PC-3 (cell line): Measurements from ENCODE around the gene FOXR1.

Experiments used
- EZH2 ChIP-seq: fragments of 300-600 bp; sonication (generic); IDR thresholded peaks from one replicate; pipeline ENCODE4 v1.6.1; 2017; ENCODE audit warnings: antibody characterized with exemption, mild to moderate bottlenecking, low read length; ENCODE audit not compliant: unreplicated experiment
- TF ChIP-seq, protein P1 (sequence below): fragments of 300-600 bp; sonication (generic); conservative IDR thresholded peaks from 2 replicates; pipeline ENCODE4 v1.5.1; 2017; ENCODE audit warnings: antibody characterized with exemption, low read depth, mild to moderate bottlenecking, low read length

DNA sequence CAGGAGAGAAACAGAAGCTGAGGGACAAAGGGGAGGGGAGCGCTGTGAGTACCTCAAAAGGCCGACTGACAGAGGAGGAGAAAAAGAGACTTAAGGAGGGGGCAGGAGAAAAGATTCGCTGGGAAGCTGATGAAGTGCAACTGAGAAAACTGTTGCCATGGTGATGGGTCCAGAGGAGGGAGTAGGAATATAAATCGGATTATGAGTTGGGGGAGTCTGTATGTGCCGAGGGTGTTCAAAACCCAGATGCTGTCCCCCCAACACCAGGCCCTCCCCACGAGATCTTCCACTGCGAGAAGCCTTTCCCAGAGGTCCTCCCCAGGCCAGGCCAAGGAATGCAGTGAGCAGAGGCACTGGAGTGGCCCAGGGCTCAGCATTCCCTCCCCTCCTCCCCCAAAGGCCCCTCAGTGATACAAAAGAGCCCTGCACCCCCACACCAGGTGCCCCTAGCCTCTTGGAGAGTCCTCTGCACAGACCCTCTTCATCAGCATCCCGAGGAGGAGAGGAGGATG lies 32.1 kb upstream of the FOXR1 start:
- TF ChIP-seq EZH2: no peak
- TF ChIP-seq, protein P1, sequence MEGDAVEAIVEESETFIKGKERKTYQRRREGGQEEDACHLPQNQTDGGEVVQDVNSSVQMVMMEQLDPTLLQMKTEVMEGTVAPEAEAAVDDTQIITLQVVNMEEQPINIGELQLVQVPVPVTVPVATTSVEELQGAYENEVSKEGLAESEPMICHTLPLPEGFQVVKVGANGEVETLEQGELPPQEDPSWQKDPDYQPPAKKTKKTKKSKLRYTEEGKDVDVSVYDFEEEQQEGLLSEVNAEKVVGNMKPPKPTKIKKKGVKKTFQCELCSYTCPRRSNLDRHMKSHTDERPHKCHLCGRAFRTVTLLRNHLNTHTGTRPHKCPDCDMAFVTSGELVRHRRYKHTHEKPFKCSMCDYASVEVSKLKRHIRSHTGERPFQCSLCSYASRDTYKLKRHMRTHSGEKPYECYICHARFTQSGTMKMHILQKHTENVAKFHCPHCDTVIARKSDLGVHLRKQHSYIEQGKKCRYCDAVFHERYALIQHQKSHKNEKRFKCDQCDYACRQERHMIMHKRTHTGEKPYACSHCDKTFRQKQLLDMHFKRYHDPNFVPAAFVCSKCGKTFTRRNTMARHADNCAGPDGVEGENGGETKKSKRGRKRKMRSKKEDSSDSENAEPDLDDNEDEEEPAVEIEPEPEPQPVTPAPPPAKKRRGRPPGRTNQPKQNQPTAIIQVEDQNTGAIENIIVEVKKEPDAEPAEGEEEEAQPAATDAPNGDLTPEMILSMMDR: no peak
